Skeletal muscle cell (primary cell): Measurements from ENCODE around the gene DSG3.

ENCODE experiments used
- DNase-seq: peaks from one replicate; pipeline ENCODE4 v3.0.0-alpha.2; 2010; ENCODE audit warnings: low read depth
- H3K4me3 ChIP-seq: 2 replicates; pipeline ENCODE4 v1.5.1; 2011; ENCODE audit warnings: low read depth, mild to moderate bottlenecking, control low read depth, low read length, moderate library complexity

The DSG3 gene

DNA sequence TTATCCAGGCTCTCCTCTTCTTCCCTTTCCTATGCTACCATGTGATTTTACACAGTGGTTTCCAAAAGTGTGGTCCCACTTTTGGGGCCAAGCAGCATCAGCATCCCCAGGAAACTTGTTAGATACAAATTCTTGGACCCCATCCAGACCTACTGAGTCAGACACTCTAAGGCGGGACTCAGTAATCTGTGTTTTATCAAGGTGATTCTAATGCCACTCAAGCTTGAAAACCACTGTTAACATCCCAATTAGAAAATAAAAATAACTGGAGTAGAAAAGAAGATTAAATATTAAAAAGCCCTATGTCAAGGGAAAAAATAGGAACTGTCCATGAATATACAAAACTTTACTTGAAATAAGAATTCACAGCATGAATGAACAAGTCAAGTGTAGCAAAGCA, 61.2 kb downstream of the DSG3 start:
- no peak for DNase-seq
- no peak overlapping the region for H3K4me3 ChIP-seq

DNA sequence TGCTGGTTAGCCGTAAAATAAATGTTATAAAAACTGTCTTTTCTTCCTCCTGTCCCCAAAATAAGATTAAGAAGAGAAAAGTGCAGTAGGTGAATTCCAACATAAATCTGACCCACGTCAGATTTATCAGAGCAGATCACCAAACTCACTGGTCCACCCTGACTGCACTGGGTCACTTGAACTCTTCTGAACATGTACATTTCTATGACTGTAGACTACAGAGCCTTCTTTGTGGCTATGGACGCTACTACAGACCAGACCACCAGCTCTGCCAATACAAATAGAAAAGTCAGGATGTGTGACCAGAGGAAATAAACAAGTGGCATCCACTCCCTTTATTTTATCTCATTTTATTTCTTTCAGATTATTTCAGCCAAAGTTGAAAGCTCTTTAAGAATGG, 62.0 kb downstream of the DSG3 start:
- DNase-seq = no peak
- H3K4me3 ChIP-seq = no peak overlapping the region

DNA sequence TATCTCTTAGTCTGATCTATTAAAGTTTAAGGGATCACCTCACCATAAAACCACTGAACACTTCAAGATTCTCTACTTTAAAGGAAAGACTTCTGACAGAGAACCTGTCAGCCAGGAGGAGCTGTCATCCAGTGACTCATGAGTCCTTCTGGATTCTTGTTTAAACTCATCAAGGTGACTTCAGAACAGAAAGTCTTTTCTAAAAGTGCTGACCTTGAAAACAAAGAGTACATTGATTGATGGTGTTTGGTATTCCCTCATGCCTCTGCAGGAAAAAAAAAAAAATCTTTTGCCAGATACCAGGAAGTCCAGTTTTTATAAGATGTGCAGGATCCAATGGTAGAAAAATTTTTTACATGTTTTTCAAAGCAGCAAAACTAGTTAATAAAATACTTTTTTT, 62.8 kb downstream of the DSG3 start:
- H3K4me3 ChIP-seq = no peak overlapping the region
- no peak for DNase-seq

DNA sequence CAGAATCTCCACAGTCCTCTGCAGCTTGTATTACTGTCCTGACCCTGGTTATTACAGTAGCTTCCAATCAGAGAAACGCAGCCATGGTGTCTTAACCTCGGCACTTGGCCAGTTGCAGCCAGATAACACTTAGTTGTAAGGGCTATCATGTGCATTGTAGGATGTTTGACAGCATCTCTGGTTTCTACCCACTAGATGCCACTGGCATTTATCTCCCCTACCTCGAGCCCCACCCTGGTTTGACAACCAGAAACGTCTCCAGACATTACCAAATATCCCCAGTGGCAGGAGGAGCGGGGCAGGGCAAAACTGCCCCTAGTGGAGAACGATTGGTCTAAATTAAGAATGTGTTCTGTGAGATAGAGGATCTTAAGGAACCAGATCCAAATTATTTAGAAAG, 63.6 kb downstream of the DSG3 start:
- no peak overlapping the region for H3K4me3 ChIP-seq
- DNase-seq = no peak

GRCh38 chr18:31512203-31512764, 64.7 kb downstream of the DSG3 start:
- H3K4me3 ChIP-seq = no peak overlapping the region
- peak; percentile 60 for DNase-seq

GRCh38 chr18:31513189-31513935, 65.8 kb downstream of the DSG3 start:
- no peak overlapping the region for H3K4me3 ChIP-seq
- DNase-seq = peak; percentile 45

DNA sequence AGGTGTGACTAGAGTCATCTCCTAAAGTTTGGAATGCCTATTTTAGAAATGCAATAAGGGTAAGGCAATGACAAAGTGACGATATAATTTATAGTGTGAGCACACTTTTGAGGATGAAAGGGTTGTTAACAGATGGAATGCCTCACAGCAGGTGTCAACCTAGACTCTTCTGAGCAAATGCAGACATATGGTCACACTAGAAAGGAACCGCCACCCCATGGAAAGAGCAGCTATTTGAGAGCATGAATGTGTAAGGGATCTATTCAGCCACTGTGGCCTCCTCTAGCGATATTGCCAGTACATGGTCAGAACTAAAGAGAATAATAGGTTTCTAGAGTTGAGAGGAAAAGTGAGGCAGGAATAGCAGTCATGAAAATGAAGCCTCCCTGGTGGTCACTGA, 68.9 kb downstream of the DSG3 start:
- H3K4me3 ChIP-seq = no peak overlapping the region
- DNase-seq = no peak

- no peak for DNase-seq
- H3K4me3 ChIP-seq = no peak overlapping the region
Measured at GRCh38 chr18:31526374-31526773, 78.8 kb downstream of the DSG3 start.
